Prostate gland (tissue), 2 donors: ENCODE measurements around the gene WNK2. TPM values are rescaled to one million over a fixed set of nuclear protein-coding genes. Genes with fewer than 3 reads are reported as not detected.

ENCODE experiments used
- DNase-seq: peaks from one replicate; pipeline ENCODE4 v3.0.0-alpha.2; 2019; ENCODE audit warnings: low spot score
- H3K27ac ChIP-seq, 2 donors: fragments of 200-600 bp; sonication (generic); 2 replicates each; pipeline ENCODE4 v1.5.1; 2017 to 2019
- H3K27me3 ChIP-seq: fragments of 200-600 bp; sonication (generic); replicated peaks from 2 replicates; pipeline ENCODE4 v1.5.1; 2019; ENCODE audit not compliant: insufficient read depth
- H3K36me3 ChIP-seq, 2 donors: fragments of 200-600 bp; sonication (generic); 1 replicate in 1 of 2; 2 replicates in 1 of 2; pipeline versions ENCODE4 v1.5.1 to v1.8.1; 2017 to 2019
- H3K4me1 ChIP-seq: fragments of 200-600 bp; sonication (generic); replicated peaks from 2 replicates; pipeline ENCODE4 v1.5.1; 2019
- H3K4me3 ChIP-seq, 2 donors: fragments of 200-600 bp; sonication (generic); 2 replicates each; pipeline ENCODE4 v1.5.1; 2017 to 2019
- H3K9me3 ChIP-seq: fragments of 200-600 bp; sonication (generic); 2 replicates; pipeline ENCODE4 v1.5.1; 2017
- CTCF ChIP-seq, 4 experiments: fragments of 200-600 bp in 2 of 4; fragments of 450-650 bp in 2 of 4; sonication (generic) in 2 of 4; IDR thresholded peaks; 1 replicate in 3 of 4; 2 replicates in 1 of 4; pipeline ENCODE4 v1.5.1; 2016 to 2019; ENCODE audit warnings: antibody characterized with exemption in 4 of 4, mild to moderate bottlenecking in 2 of 4, moderate library complexity in 2 of 4
- POLR2A ChIP-seq: fragments of 450-650 bp; IDR thresholded peaks from one replicate; pipeline ENCODE4 v1.6.1; 2016; ENCODE audit warnings: antibody characterized with exemption, mild to moderate bottlenecking
- POLR2AphosphoS5 ChIP-seq: sonication (generic); formaldehyde crosslinking; IDR thresholded peaks from one replicate; pipeline ENCODE4 v1.6.1; 2017; ENCODE audit warnings: antibody characterized with exemption
- WGBS: methylation state at CpG from one replicate; pipeline ENCODE4 v1.1.5; 2018; 5-methylcytosine and 5-hydroxymethylcytosine counted together
- intact Hi-C: fragments of 100-400 bp; cut with DNase I; formaldehyde crosslinking; loops from one replicate; pipeline ENCODE4 v1.14.2; 2022
- total RNA-seq, 2 donors: library from RNA; depleted of rRNA; stranded (reverse); fragments of >200 nt; gene quantifications; one replicate each; pipeline ENCODE4 v1.1.0, GENCODE V29; 2016

Gene WNK2
- total RNA-seq, 2 donors from 2014 or later, result 77.9 to 136 TPM

GRCh38 chr9:93301911-93302541, 118.1 kb downstream of the WNK2 start:
- no peak overlapping the region for H3K27ac ChIP-seq
- no peak for TF ChIP-seq CTCF (IDR thresholded peaks at IDR 0.05)
- H3K9me3 ChIP-seq, result no peaks in the 10 kb centered on the region
- WGBS, result 84% methylated on average over 15 of the region's 16 CpGs
- DNase-seq, result no peak
- no peaks in the 10 kb centered on the region for H3K4me1 ChIP-seq
- H3K27me3 ChIP-seq, result no peaks in the 10 kb centered on the region
- intact Hi-C loops, result no loop called here
- no peak overlapping the region for H3K4me3 ChIP-seq
- H3K36me3 ChIP-seq, result no peaks in the 10 kb centered on the region

- Histone ChIP-seq H3K9me3 (no peaks in the 10 kb centered on the region), H3K36me3 (no peaks in the 10 kb centered on the region), H3K27ac (no peak overlapping the region), H3K27me3 (no peaks in the 10 kb centered on the region), H3K4me1 (no peaks in the 10 kb centered on the region), H3K4me3 (no peak overlapping the region)
- intact Hi-C loops, result no loop called here
- DNase-seq, result peak; percentile 47
- peak in 3 of 4 experiments; percentile 47 to 56 (median 52) for TF ChIP-seq CTCF (IDR thresholded peaks at IDR 0.05)
- TF ChIP-seq POLR2AphosphoS5, result no peak
- WGBS, result 98% methylated on average over 6 of the region's 6 CpGs
These were observed 118.8 kb downstream of the WNK2 start for GRCh38 chr9:93302586-93303257.

- H3K9me3 ChIP-seq, result no peaks in the 10 kb centered on the region
- no peak overlapping the region for H3K27ac ChIP-seq
- TF ChIP-seq POLR2A (no peak), CTCF (IDR thresholded peaks at IDR 0.05) (no peak), POLR2AphosphoS5 (no peak)
- H3K27me3 ChIP-seq, result no peaks in the 10 kb centered on the region
- H3K36me3 ChIP-seq, result no peaks in the 10 kb centered on the region
- WGBS, result 80% methylated on average over 11 of the region's 11 CpGs
- intact Hi-C loops, result no loop called here
- H3K4me1 ChIP-seq, result no peaks in the 10 kb centered on the region
- H3K4me3 ChIP-seq, result no peak overlapping the region
- no peak for DNase-seq
These were observed 119.4 kb downstream of the WNK2 start for GRCh38 chr9:93303258-93303771.

- TF ChIP-seq CTCF (IDR thresholded peaks at IDR 0.05) (no peak), POLR2AphosphoS5 (no peak), POLR2A (no peak)
- Histone ChIP-seq H3K4me3 (no peak overlapping the region), H3K27ac (peak overlapping the region in 1 of 2 donors; percentile 61), H3K36me3 (no peaks in the 10 kb centered on the region), H3K9me3 (no peaks in the 10 kb centered on the region), H3K4me1 (no peaks in the 10 kb centered on the region), H3K27me3 (no peaks in the 10 kb centered on the region)
- no peak for DNase-seq
- intact Hi-C loops, result loop anchor here (2.0 kb wide), 1 partner anchor 143 kb away; no protein-coding TSS in a partner anchor
- WGBS, result 72% methylated on average over 19 of the region's 19 CpGs
These were observed 120.1 kb downstream of the WNK2 start for GRCh38 chr9:93303806-93304573.
